AG09309 (cell line): ENCODE measurements around the gene CCDC160.
"Not testable (repeated sequence)": the region's sequence is repeated elsewhere in the genome, so short reads cannot be mapped to it uniquely, and the experiment has no call there.

Source experiments
- DNase-seq: peaks from one replicate; pipeline ENCODE4 v3.0.0-alpha.2; 2010; ENCODE audit warnings: low read depth
- H3K4me3 ChIP-seq: 2 replicates; pipeline ENCODE4 v1.5.1; 2011; ENCODE audit warnings: mild to moderate bottlenecking, low read depth, low read length, moderate library complexity; ENCODE audit not compliant: control insufficient read depth
- TF ChIP-seq, protein P1 (sequence below): IDR thresholded peaks from 2 replicates; pipeline ENCODE4 v1.5.1; 2011; ENCODE audit warnings: mild to moderate bottlenecking, low read depth, low read length, inconsistent platforms; ENCODE audit not compliant: insufficient read depth, control insufficient read depth; ENCODE audit errors: missing control alignments

Gene CCDC160

DNA sequence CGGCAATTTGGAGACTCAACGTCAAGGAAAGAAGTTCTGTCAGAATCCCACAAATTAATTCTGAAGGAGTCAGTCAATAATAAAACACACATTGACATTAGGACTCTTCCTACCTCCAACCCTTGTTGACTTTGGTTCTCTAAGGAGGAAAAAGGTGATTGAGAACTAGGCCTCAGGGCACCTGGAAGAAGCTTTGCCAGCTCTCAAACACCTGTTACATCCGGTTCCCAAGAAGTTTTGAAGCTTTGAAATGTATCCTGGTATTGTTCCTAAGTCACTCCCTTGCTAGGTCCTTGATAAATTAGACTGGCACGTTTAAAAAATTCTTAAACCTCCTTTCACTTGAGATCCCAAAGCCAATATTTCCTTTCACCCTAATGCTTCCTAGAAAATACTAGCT is 1.7 kb upstream of the CCDC160 start:
- TF ChIP-seq, protein P1, sequence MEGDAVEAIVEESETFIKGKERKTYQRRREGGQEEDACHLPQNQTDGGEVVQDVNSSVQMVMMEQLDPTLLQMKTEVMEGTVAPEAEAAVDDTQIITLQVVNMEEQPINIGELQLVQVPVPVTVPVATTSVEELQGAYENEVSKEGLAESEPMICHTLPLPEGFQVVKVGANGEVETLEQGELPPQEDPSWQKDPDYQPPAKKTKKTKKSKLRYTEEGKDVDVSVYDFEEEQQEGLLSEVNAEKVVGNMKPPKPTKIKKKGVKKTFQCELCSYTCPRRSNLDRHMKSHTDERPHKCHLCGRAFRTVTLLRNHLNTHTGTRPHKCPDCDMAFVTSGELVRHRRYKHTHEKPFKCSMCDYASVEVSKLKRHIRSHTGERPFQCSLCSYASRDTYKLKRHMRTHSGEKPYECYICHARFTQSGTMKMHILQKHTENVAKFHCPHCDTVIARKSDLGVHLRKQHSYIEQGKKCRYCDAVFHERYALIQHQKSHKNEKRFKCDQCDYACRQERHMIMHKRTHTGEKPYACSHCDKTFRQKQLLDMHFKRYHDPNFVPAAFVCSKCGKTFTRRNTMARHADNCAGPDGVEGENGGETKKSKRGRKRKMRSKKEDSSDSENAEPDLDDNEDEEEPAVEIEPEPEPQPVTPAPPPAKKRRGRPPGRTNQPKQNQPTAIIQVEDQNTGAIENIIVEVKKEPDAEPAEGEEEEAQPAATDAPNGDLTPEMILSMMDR, result no peak
- H3K4me3 ChIP-seq, result no peak overlapping the region
- DNase-seq, result no peak

GRCh38 chrX:134238144-134238543 is 1.2 kb downstream of the CCDC160 start:
- H3K4me3 ChIP-seq, DNase-seq: not testable (repeated sequence)

DNA sequence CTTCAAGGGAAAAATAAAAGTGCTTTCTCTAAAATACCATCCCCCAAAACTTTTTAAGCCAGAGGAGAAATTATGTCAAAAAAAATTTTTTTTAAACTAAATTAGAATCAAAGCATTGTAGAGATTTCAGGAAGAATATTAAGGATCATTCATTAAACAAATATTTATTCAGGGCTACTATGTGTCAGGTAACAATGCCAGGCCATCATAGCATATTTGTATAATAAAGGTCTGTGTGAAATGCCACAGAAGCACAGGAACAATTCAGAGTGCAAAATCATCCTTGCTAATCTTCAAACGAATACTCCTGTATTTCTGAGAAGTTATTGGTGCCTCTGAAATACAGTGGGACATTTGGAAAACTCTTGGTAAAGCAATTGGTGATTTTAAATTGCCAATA is 2.0 kb downstream of the CCDC160 start:
- DNase-seq, result no peak
- H3K4me3 ChIP-seq, result no peak overlapping the region
- TF ChIP-seq, protein P1, result no peak

DNA sequence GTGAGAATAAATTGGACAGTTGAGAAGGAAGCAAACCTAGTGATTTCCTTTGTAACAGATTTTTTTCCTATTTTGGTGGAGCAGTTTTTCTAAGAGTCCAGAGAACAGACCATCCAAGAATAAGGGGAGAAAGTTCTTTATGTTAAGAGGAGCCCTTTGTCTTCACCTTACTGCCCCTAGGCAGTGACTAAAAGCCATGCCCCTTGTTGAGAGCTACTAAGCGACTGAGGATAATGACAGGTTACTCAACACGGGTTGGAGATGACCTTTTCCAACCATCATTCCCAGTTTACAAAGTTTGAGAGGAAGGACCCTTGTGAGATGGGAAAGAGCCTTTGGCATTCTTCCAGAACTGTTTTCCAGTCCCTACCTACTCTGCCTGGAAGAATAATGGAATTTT is 3.2 kb downstream of the CCDC160 start:
- H3K4me3 ChIP-seq, result no peak overlapping the region
- TF ChIP-seq, protein P1, result no peak
- no peak for DNase-seq

DNA sequence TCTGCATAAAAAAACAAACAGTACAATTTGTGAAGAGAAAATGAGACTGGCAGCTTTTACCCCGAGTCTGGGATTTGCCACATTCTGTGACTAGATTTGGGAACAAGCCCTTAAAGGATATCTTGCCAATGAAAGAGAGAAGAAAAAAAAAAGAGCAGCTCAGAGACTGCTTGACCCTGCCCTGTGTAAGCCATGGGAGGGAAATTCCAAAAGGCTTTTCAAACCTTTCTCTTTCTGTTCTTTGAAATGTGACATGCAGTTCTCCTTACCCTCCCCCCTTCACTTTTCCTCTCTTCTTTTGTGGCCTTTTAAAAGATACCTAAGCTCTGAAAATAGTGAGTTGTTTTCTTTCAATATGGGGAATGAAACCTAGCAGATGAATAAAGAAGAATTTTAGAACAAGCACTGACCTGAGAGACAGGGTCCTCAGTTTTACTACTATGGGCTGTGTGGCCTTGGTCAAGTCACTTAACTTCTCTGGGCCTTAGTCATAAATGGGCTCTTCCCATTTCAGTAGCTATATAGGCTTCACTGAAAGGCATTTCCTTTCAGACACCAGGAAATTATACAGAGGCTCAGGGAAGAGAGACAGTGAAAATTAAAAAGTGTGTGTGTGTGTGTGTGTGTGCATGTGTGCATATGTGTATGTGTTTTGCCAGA is 5.1 kb downstream of the CCDC160 start:
- TF ChIP-seq, protein P1, result no peak
- no peak overlapping the region for H3K4me3 ChIP-seq
- no peak for DNase-seq

- TF ChIP-seq, protein P1, result no peak
- no peak for DNase-seq
These were observed 7.1 kb downstream of the CCDC160 start for GRCh38 chrX:134244043-134244442.

DNA sequence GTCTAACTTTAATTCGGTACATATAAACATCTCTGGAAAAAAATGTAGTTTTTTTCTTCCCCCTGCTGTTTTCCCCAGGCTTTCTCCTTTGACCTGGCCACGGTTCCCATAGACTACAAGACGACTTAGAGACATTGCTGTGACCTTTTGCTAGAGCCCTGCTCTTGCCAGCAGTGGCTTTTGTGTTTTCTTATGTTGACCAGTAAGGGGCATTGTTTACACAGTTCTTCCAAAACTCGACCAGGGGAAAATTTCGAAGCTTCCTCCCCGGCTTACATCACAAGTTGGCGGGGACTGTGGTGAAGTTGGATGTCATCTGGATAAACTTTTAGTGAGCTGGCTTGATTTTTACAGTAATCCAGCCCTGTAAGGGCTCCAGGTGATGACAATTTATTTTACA is 9.3 kb downstream of the CCDC160 start:
- no peak overlapping the region for H3K4me3 ChIP-seq
- TF ChIP-seq, protein P1, result no peak
- DNase-seq, result no peak

More at GRCh38 chrX:134244043-134244442, 7.1 kb downstream of the CCDC160 start:
- no peak overlapping the region for H3K4me3 ChIP-seq
